AG08396 (cell line): ENCODE data around the gene DPH1.
A peak's percentile ranks its signal among the peaks of the same experiment; 100 is the strongest.
"Not testable (repeated sequence)": the region's sequence is repeated elsewhere in the genome, so short reads cannot be mapped to it uniquely, and the experiment has no call there.

Experiments
- DNase-seq: peaks from one replicate; pipeline ENCODE4 v3.0.0; 2012; ENCODE audit warnings: low spot score, mixed read lengths

Gene DPH1

GRCh38 chr17:2029911-2030778 lies at the start of gene DPH1:
TSS of gene DPH1 (plus strand) at chr17:2030153. CDS start at chr17:2030170, 17 bp downstream.
- DNase-seq: peak; percentile 93

GRCh38 chr17:1980665-1981250 lies 49.2 kb upstream of the DPH1 start:
- no peak for DNase-seq

- not testable (repeated sequence) for DNase-seq
Measured at GRCh38 chr17:1982793-1983366, 47.1 kb upstream of the DPH1 start.

GRCh38 chr17:1985093-1985492 lies 44.9 kb upstream of the DPH1 start:
- DNase-seq: no peak

DNA sequence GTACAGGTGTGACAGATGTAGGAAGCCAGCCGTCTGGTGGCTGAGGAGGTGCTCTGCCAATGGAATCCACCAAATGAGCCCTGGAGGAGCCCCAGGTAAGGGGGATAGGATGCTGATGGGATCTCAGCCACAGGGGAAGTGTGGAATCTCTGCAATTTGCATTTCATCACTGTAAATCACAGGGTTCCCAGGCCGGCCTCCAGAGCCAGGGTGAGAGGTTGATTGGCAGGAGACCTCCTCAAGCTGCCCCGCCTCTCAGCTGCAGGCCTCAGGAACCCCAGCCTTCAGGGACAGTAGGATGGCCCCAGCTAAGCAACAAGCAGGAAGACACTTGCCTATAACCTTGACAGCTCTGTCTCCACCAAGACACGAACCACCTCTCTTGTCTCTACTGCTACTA lies 44.3 kb upstream of the DPH1 start:
- no peak for DNase-seq

DNA sequence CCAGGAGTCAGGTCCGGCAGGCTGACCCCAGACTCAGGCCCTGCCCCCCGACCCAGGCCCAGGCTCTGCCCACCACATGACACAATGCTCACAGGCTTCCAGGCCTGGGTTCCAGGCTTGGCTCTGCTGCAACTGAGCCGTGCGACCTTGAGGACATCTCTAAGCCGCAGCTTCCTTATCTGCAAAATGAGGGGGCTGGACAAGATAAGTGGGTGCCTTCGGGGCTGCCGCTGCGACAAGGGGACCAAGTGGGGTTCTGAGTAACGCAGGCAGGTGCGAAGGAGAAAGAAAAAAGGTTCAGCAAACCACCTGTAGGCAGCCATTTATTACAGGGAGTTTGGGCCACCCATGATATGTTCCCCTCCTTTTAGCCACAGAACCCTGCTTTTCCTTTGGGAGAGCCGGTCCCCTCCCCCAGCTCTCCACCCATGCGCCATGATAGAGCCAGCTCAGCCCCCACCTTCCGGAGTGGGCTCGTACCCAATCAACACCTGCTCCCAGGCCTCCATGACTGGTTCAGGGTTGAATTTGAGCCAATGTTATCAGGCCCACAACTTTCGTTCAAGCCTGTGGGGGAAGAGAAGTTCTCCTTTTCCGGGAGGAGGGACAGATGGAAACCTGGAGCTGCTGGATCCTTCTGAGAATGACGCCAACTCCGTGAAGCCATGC lies 43.0 kb upstream of the DPH1 start:
- DNase-seq: no peak

DNA sequence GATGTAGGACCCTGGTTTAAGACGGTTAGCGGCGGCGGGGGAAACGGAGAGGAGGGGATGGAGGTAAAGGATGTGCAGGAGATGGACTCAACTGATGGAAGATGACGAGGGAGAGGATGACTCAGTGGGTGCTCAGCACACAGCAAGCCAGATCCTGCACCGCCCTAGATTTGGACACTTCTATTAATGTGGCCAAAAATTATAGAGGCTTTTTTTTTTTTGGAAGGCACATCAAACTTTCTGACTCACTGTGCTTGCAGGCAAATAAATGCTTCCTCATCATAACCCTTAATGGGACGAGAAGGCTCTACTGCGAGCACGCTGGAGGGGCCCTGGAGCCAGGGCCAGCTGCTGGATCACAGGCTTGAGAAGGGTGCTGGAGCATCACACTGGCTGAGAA lies 40.8 kb upstream of the DPH1 start:
- DNase-seq: peak; percentile 80

- no peak for DNase-seq
Measured at GRCh38 chr17:1992541-1992940, 37.4 kb upstream of the DPH1 start.

GRCh38 chr17:1994707-1995106 lies 35.2 kb upstream of the DPH1 start:
- no peak for DNase-seq

DNA sequence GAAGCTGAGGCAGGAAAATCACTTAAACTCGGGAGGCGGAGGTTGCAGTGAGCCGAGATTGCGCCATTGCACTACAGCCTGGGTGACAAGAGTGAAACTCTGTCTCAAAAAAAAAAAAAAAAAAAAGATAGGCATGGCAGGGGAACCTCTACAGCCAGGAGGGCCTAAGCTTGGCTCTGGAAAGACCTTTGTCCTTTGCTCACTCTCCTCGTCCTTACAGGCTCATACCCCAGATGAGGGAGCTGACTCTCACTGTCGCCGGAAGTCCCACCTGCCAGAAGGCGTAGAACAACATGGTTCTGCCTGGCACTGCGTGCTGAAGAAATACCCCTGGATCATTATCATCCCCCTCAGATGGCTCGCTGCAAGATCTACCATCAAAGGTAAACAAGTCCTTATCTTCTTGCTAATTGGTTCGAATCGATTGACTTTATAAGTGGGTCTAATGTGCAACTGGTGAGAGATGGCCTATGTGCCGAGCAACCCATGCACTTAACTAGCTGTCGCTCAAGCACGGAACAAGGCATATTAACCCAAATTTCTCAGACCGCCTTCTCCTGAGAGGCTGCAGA lies 34.5 kb upstream of the DPH1 start:
- DNase-seq: no peak

DNA sequence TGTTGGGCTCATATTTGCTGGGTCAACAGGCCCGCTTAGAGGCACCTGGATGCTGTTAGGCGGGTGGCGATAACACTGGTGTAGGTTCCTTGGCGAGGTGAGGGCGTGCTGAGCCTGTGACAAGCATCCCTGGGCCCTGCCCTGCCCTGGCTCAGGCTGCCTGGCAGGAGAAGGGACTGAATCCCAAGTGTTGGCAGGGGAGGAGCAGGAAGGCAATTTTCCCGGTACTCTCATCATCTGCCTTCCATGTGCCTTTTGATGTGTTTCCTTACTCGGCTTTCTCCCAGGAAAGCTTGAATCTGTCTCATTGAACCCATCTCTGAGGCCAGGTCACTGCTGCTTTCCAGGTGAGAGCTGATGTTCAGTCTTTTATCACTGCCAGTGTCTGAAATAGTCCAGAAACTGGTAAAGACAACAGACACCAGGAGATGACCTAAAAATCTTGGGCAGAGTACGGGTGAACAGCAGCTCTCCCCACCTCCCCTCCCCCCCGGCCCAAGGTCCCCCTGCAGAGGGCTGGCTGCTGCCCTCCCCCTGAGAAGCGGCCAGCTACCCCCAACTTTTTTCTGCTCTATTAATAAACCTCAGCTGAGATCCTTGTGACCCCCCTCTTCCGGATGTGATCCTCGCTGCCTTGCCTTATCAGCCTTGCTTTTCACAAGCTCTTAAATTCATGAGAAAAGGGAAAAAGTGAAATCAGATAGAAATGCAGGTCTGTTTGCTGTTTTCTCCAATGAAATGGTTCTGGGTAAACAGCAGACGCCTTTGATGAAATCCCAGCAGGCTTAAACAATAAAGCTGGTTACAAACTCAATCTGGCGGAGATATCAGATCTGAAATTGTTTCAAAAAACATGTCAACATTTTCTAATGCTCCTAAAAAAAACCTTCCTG lies 33.8 kb upstream of the DPH1 start:
- no peak for DNase-seq

GRCh38 chr17:1996800-1997288 lies 33.1 kb upstream of the DPH1 start:
- no peak for DNase-seq

DNA sequence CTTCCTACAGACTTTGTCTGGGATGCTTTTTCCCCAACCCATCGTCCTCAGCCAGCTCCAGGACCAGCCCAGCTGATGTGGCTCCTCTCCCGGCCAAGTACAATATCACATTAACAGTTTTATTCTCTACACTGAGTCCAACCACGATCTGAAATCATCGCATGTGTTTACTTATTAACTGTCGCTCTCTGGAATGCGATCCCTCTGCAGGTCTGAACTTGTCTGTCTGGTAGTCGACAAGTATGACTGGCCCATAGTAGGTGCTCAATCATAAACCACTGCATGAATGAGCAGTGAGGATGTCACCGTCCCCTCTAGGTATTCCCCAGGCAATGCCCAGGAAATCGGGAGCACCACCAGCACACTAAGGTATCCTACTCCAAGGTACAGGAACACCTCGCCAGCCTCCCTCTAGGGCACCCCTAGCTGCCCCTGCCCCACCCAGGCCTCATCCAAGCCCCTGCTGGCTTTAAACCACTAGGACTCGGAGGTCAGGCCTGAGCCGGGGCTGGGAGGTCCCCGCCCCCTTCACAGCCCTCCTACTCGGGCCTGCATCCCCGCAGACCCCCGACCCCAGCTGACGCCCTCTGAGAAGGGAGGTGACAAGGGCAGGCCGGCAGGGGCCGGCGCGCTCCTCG lies 32.5 kb upstream of the DPH1 start:
- DNase-seq: no peak

GRCh38 chr17:1997927-1998742 lies 31.8 kb upstream of the DPH1 start:
- DNase-seq: peak; percentile 48

- peak; percentile 59 for DNase-seq
Measured at GRCh38 chr17:1999557-2000251, 30.2 kb upstream of the DPH1 start.

- DNase-seq: no peak
Measured at GRCh38 chr17:2002767-2003329, 27.1 kb upstream of the DPH1 start.

DNA sequence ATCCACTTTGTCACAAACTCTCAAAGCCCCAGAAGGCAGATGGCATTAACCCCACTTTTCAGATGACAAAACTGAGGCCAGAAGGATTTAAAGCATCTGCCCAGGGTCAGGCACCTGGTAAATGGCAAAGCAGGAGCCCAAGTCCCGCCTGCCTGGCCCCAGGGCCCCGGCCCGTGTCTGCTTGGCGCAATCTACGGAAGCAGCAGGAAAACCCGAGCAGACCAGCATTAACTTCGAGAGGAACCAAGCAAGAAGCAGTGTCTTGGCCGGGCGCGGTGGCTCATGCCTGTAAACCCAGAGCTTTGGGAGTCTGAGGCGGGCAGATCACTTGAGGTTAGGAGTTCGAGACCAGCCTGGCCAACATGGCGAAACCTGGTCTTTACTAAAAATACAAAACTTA lies 26.4 kb upstream of the DPH1 start:
- no peak for DNase-seq

- no peak for DNase-seq
Measured at GRCh38 chr17:2004435-2004952, 25.5 kb upstream of the DPH1 start.
